Mesenchymal stem cell (in vitro differentiated cells and primary cell): ENCODE data around the gene TDRD6.
A peak's percentile ranks its signal among the peaks of the same experiment; 100 is the strongest.

Source experiments
- DNase-seq: peaks from one replicate; pipeline ENCODE4 v3.0.0-alpha.2; 2013
- H2AFZ ChIP-seq: one replicate; pipeline ENCODE4 v1.6.1; 2013; ENCODE audit warnings: low read depth, mild to moderate bottlenecking, control low read depth, inconsistent platforms, low read length, moderate library complexity
- H2AK5ac ChIP-seq: 2 replicates; pipeline ENCODE4 v1.6.1; 2013; ENCODE audit warnings: low read length, moderate library complexity, mild to moderate bottlenecking, inconsistent platforms; ENCODE audit not compliant: severe bottlenecking
- H2BK120ac ChIP-seq: one replicate; pipeline ENCODE4 v1.6.1; 2013; ENCODE audit warnings: low read depth, mild to moderate bottlenecking, inconsistent platforms, low read length, moderate library complexity
- H2BK12ac ChIP-seq, 2 experiments: one replicate each; pipeline ENCODE4 v1.6.1; 2013; ENCODE audit warnings: inconsistent platforms in 2 of 2, low read length in 2 of 2, mild to moderate bottlenecking in 2 of 2, moderate library complexity in 2 of 2, control low read depth in 1 of 2
- H2BK15ac ChIP-seq: one replicate; pipeline ENCODE4 v1.6.1; 2013; ENCODE audit warnings: mild to moderate bottlenecking, low read depth, inconsistent platforms; ENCODE audit not compliant: poor library complexity, severe bottlenecking
- H2BK5ac ChIP-seq: 2 replicates; pipeline ENCODE4 v1.6.1; 2013; ENCODE audit warnings: low read depth, mild to moderate bottlenecking, low read length, control low read depth, inconsistent platforms; ENCODE audit not compliant: poor library complexity, severe bottlenecking
- H3K14ac ChIP-seq, 2 experiments: one replicate each; pipeline ENCODE4 v1.6.1; 2013; ENCODE audit warnings: inconsistent platforms in 2 of 2, low read length in 2 of 2, control low read depth in 1 of 2, mild to moderate bottlenecking in 1 of 2, moderate library complexity in 1 of 2
- H3K18ac ChIP-seq, 2 experiments: one replicate each; pipeline ENCODE4 v1.6.1; 2013; ENCODE audit warnings: inconsistent platforms in 2 of 2, low read length in 2 of 2, control low read depth in 1 of 2, low read depth in 1 of 2, mild to moderate bottlenecking in 1 of 2
- H3K23ac ChIP-seq, 2 experiments: one replicate each; pipeline ENCODE4 v1.6.1; 2013; ENCODE audit warnings: inconsistent platforms in 2 of 2, low read length in 2 of 2, mild to moderate bottlenecking in 2 of 2, moderate library complexity in 2 of 2, control low read depth in 1 of 2
- H3K27ac ChIP-seq: 2 replicates; pipeline ENCODE4 v1.5.1; 2013; ENCODE audit warnings: mild to moderate bottlenecking, moderate library complexity, low read length, control low read depth, inconsistent platforms; ENCODE audit not compliant: poor library complexity, severe bottlenecking
- H3K27me3 ChIP-seq, 2 experiments: 2 replicates each; pipeline versions ENCODE4 v1.6.1 to v1.7.0; 2013; ENCODE audit warnings: low read length in 2 of 2, mild to moderate bottlenecking in 2 of 2, moderate library complexity in 2 of 2, control low read depth in 1 of 2, inconsistent platforms in 1 of 2; ENCODE audit not compliant: control insufficient read depth in 1 of 2, insufficient read depth in 1 of 2
- H3K36me3 ChIP-seq, 2 experiments: 2 replicates each; pipeline versions ENCODE4 v1.6.1 to v1.7.0; 2013; ENCODE audit warnings: low read length in 2 of 2, control low read depth in 1 of 2, inconsistent platforms in 1 of 2, low read depth in 1 of 2, mild to moderate bottlenecking in 1 of 2; ENCODE audit not compliant: insufficient read depth in 2 of 2, control insufficient read depth in 1 of 2
- H3K4ac ChIP-seq, 2 experiments: one replicate each; pipeline ENCODE4 v1.6.1; 2013; ENCODE audit warnings: inconsistent platforms in 2 of 2, low read length in 2 of 2, mild to moderate bottlenecking in 2 of 2, moderate library complexity in 2 of 2, control low read depth in 1 of 2, low read depth in 1 of 2
- H3K4me1 ChIP-seq: 2 replicates; pipeline ENCODE4 v1.6.1; 2013; ENCODE audit warnings: low read depth, low read length, control low read depth; ENCODE audit not compliant: control insufficient read depth, insufficient read depth
- H3K4me2 ChIP-seq: 2 replicates; pipeline ENCODE4 v1.6.1; 2013; ENCODE audit warnings: low read length, mild to moderate bottlenecking, inconsistent platforms; ENCODE audit not compliant: poor library complexity, severe bottlenecking
- H3K4me3 ChIP-seq, 2 experiments: 2 replicates each; pipeline versions ENCODE4 v1.5.1 to v1.7.0; 2013; ENCODE audit warnings: low read length in 2 of 2, mild to moderate bottlenecking in 2 of 2, control low read depth in 1 of 2, low read depth in 1 of 2; ENCODE audit not compliant: insufficient read depth in 1 of 2
- H3K79me1 ChIP-seq: replicated peaks from 2 replicates; pipeline ENCODE4 v1.6.1; 2013; ENCODE audit warnings: mild to moderate bottlenecking, control low read depth, low read length, inconsistent platforms; ENCODE audit not compliant: poor library complexity, severe bottlenecking
- H3K9ac ChIP-seq: 2 replicates; pipeline ENCODE4 v1.7.0; 2013; ENCODE audit warnings: mild to moderate bottlenecking, low read length, moderate library complexity
- H3K9me3 ChIP-seq: 2 replicates; pipeline ENCODE4 v1.7.0; 2013; ENCODE audit warnings: mild to moderate bottlenecking, low read length; ENCODE audit not compliant: control insufficient read depth
- H4K8ac ChIP-seq: one replicate; pipeline ENCODE4 v1.6.1; 2013; ENCODE audit warnings: inconsistent platforms, mild to moderate bottlenecking, low read length, moderate library complexity
- H4K91ac ChIP-seq: one replicate; pipeline ENCODE4 v1.6.1; 2013; ENCODE audit warnings: mild to moderate bottlenecking, low read length, inconsistent platforms
- WGBS: methylation state at CpG from one replicate; pipeline ENCODE4 v1.1.7; 2013; ENCODE audit warnings: mixed read lengths; 5-methylcytosine and 5-hydroxymethylcytosine counted together

The TDRD6 gene

GRCh38 chr6:46684771-46685170, 2.9 kb upstream of the TDRD6 start:
- H4K8ac ChIP-seq = no peak overlapping the region
- no peak overlapping the region for H2BK15ac ChIP-seq
- H3K79me1 ChIP-seq = no peaks in the 10 kb centered on the region
- no peaks in the 10 kb centered on the region for H3K9me3 ChIP-seq
- no peak overlapping the region for H4K91ac ChIP-seq
- no peak overlapping the region for H3K14ac ChIP-seq
- H3K18ac ChIP-seq = no peak overlapping the region
- no peak overlapping the region for H3K9ac ChIP-seq
- H2BK12ac ChIP-seq = no peak overlapping the region
- peak; percentile 44 for DNase-seq
- H3K4me3 ChIP-seq = no peak overlapping the region
- no CpG with 5 or more reads among the region's 4 CpGs for WGBS
- no peak overlapping the region for H3K4ac ChIP-seq
- no peak overlapping the region for H2AFZ ChIP-seq
- no peak overlapping the region for H3K4me2 ChIP-seq
- H3K23ac ChIP-seq = no peak overlapping the region
- no peaks in the 10 kb centered on the region for H3K36me3 ChIP-seq
- H2AK5ac ChIP-seq = no peak overlapping the region
- no peaks in the 10 kb centered on the region for H3K4me1 ChIP-seq
- no peaks in the 10 kb centered on the region for H3K27me3 ChIP-seq
- H2BK120ac ChIP-seq = no peak overlapping the region
- no peak overlapping the region for H3K27ac ChIP-seq
- H2BK5ac ChIP-seq = no peak overlapping the region

GRCh38 chr6:46688117-46688965, 656 bp downstream of the TDRD6 start:
- no peaks in the 10 kb centered on the region for H3K4me1 ChIP-seq
- WGBS = 98% methylated on average over 85 of the region's 85 CpGs
- H3K23ac ChIP-seq = no peak overlapping the region

GRCh38 chr6:46688966-46689335, 1.3 kb downstream of the TDRD6 start:
- H2BK15ac ChIP-seq = no peak overlapping the region
- H3K4me2 ChIP-seq = no peak overlapping the region
- no peaks in the 10 kb centered on the region for H3K4me1 ChIP-seq
- no peak overlapping the region for H3K18ac ChIP-seq
- 95% methylated on average over 13 of the region's 13 CpGs for WGBS
- no peak overlapping the region for H2AK5ac ChIP-seq
- no peak for DNase-seq
- no peak overlapping the region for H4K91ac ChIP-seq
- no peak overlapping the region for H3K4ac ChIP-seq
- H3K27ac ChIP-seq = no peak overlapping the region
- no peak overlapping the region for H3K14ac ChIP-seq
- no peak overlapping the region for H4K8ac ChIP-seq
- H2BK120ac ChIP-seq = no peak overlapping the region
- no peaks in the 10 kb centered on the region for H3K27me3 ChIP-seq
- H3K9me3 ChIP-seq = no peaks in the 10 kb centered on the region
- H2AFZ ChIP-seq = no peak overlapping the region
- H3K79me1 ChIP-seq = no peaks in the 10 kb centered on the region
- H3K9ac ChIP-seq = no peak overlapping the region
- no peak overlapping the region for H2BK12ac ChIP-seq
- H3K36me3 ChIP-seq = no peaks in the 10 kb centered on the region
- H3K23ac ChIP-seq = no peak overlapping the region
- no peak overlapping the region for H3K4me3 ChIP-seq
- no peak overlapping the region for H2BK5ac ChIP-seq

More at GRCh38 chr6:46688117-46688965, 656 bp downstream of the TDRD6 start:
- Histone ChIP-seq H3K14ac (no peak overlapping the region), H4K8ac (no peak overlapping the region), H3K36me3 (no peaks in the 10 kb centered on the region), H4K91ac (no peak overlapping the region), H3K4ac (no peak overlapping the region), H3K18ac (no peak overlapping the region), H2AFZ (no peak overlapping the region), H3K79me1 (no peaks in the 10 kb centered on the region), H2BK120ac (no peak overlapping the region), H3K9ac (no peak overlapping the region), H2BK12ac (no peak overlapping the region), H2BK15ac (no peak overlapping the region), H3K27ac (no peak overlapping the region), H2AK5ac (no peak overlapping the region), H2BK5ac (no peak overlapping the region), H3K9me3 (no peaks in the 10 kb centered on the region), H3K27me3 (no peaks in the 10 kb centered on the region), H3K4me3 (no peak overlapping the region), H3K4me2 (no peak overlapping the region)
- no peak for DNase-seq

GRCh38 chr6:46689657-46690056, 2.0 kb downstream of the TDRD6 start:
- no peak overlapping the region for H3K14ac ChIP-seq
- no peaks in the 10 kb centered on the region for H3K79me1 ChIP-seq
- DNase-seq = no peak
- H4K8ac ChIP-seq = no peak overlapping the region
- H3K4ac ChIP-seq = no peak overlapping the region
- no peak overlapping the region for H3K18ac ChIP-seq
- H2BK120ac ChIP-seq = no peak overlapping the region
- H4K91ac ChIP-seq = no peak overlapping the region
- no peaks in the 10 kb centered on the region for H3K4me1 ChIP-seq
- no peak overlapping the region for H2BK12ac ChIP-seq
- H3K9ac ChIP-seq = no peak overlapping the region
- H2AK5ac ChIP-seq = no peak overlapping the region
- no peak overlapping the region for H2AFZ ChIP-seq
- no peak overlapping the region for H3K4me3 ChIP-seq
- H3K27me3 ChIP-seq = no peaks in the 10 kb centered on the region
- no peaks in the 10 kb centered on the region for H3K9me3 ChIP-seq
- H2BK15ac ChIP-seq = no peak overlapping the region
- H3K27ac ChIP-seq = no peak overlapping the region
- H3K36me3 ChIP-seq = no peaks in the 10 kb centered on the region
- H2BK5ac ChIP-seq = no peak overlapping the region
- no peak overlapping the region for H3K23ac ChIP-seq
- H3K4me2 ChIP-seq = no peak overlapping the region
- 85% methylated on average over 3 of the region's 3 CpGs for WGBS
